Fibroblast of skin of abdomen (primary cell): Measurements from ENCODE around the gene SNN.

ENCODE experiments used
- DNase-seq: peaks from one replicate; pipeline ENCODE4 v3.0.0-alpha.2; 2013

The SNN gene

GRCh38 chr16:11635113-11635652 is 33.1 kb upstream of the SNN start:
- DNase-seq = no peak

GRCh38 chr16:11635679-11636171 is 32.5 kb upstream of the SNN start:
- DNase-seq = no peak

- no peak for DNase-seq
Observed at GRCh38 chr16:11636172-11636721, 32.0 kb upstream of the SNN start.

GRCh38 chr16:11637320-11637719 is 30.9 kb upstream of the SNN start:
- no peak for DNase-seq

GRCh38 chr16:11638140-11638539 is 30.1 kb upstream of the SNN start:
- no peak for DNase-seq

- no peak for DNase-seq
Observed at GRCh38 chr16:11639008-11639562, 29.2 kb upstream of the SNN start.

- peak; percentile 95 for DNase-seq
Observed at GRCh38 chr16:11639925-11640899, 28.0 kb upstream of the SNN start.

- DNase-seq = peak; percentile 63
Observed at GRCh38 chr16:11640987-11641817, 27.1 kb upstream of the SNN start.

- DNase-seq = no peak
Observed at GRCh38 chr16:11642765-11643116, 25.5 kb upstream of the SNN start.

- no peak for DNase-seq
Observed at GRCh38 chr16:11649276-11649675, 19.0 kb upstream of the SNN start.

- no peak for DNase-seq
Observed at GRCh38 chr16:11650641-11651591, 17.3 kb upstream of the SNN start.

- no peak for DNase-seq
Observed at GRCh38 chr16:11651796-11652195, 16.5 kb upstream of the SNN start.

- DNase-seq = no peak
Observed at GRCh38 chr16:11655655-11656054, 12.6 kb upstream of the SNN start.

- DNase-seq = no peak
Observed at GRCh38 chr16:11657556-11657955, 10.7 kb upstream of the SNN start.

GRCh38 chr16:11658896-11659708 is 9.2 kb upstream of the SNN start:
- no peak for DNase-seq

GRCh38 chr16:11660565-11660964 is 7.7 kb upstream of the SNN start:
- no peak for DNase-seq

- DNase-seq = no peak
Observed at GRCh38 chr16:11662582-11662981, 5.7 kb upstream of the SNN start.

- no peak for DNase-seq
Observed at GRCh38 chr16:11665071-11665491, 3.2 kb upstream of the SNN start.

GRCh38 chr16:11666103-11667055 is 1.9 kb upstream of the SNN start:
- DNase-seq = no peak
